Endothelial cell of umbilical vein (primary cell): ENCODE data around the gene NQO1. TPM values are rescaled to one million over a fixed set of nuclear protein-coding genes. Genes with fewer than 3 reads are reported as not detected.

Experiments used
- BruUV-seq: library from RNA; stranded (reverse); fragments of 400-500 nt; replicated peaks from 2 replicates; lab custom pipeline; 2021; lab: Mats Ljungman, UMichigan
- CTCF ChIA-PET: fragments of 300-600, 350-600 bp; sonication (Branson Sonifier 250); formaldehyde crosslinking; loops from one replicate; lab custom pipeline; 2021; ENCODE audit warnings: antibody characterized with exemption, inconsistent platforms; lab: Charles Lee
- POLR2A ChIA-PET: fragments of 300-600, 350-600 bp; sonication (Branson Sonifier 250); formaldehyde crosslinking; loops from one replicate; lab custom pipeline; 2021; ENCODE audit warnings: antibody characterized with exemption, inconsistent platforms; lab: Charles Lee
- DNase-seq: peaks from one replicate; pipeline ENCODE4 v3.0.0-alpha.2; 2011; ENCODE audit warnings: low read depth, low spot score
- FAIRE-seq: peaks from 2 replicates; lab custom pipeline; 2011; peaks lifted over from hg19 to GRCh38; lab: Jason Lieb, UNC
- H2AFZ ChIP-seq: 2 replicates; pipeline ENCODE4 v1.6.0; 2012; ENCODE audit warnings: low read depth, low read length, control low read depth, inconsistent platforms
- H3K27ac ChIP-seq: 2 replicates; pipeline ENCODE4 v1.5.1; 2011; ENCODE audit warnings: low read depth, mild to moderate bottlenecking, control low read depth, low read length, moderate library complexity; ENCODE audit not compliant: insufficient read depth
- H3K27me3 ChIP-seq, 2 experiments: 2 replicates each; pipeline versions ENCODE4 v1.6.0 to v1.6.1; 2011; ENCODE audit warnings: low read length in 2 of 2, mixed read lengths in 1 of 2; ENCODE audit not compliant: control insufficient read depth in 2 of 2, insufficient read depth in 2 of 2
- H3K36me3 ChIP-seq, 2 experiments: 2 replicates in 1 of 2; 3 replicates in 1 of 2; pipeline ENCODE4 v1.5.1; 2011; ENCODE audit warnings: low read length in 2 of 2, mild to moderate bottlenecking in 1 of 2, moderate library complexity in 1 of 2; ENCODE audit not compliant: control insufficient read depth in 2 of 2, insufficient read depth in 2 of 2; ENCODE audit errors: extremely low read depth in 1 of 2
- H3K4me1 ChIP-seq: 3 replicates; pipeline ENCODE4 v1.5.1; 2011; ENCODE audit warnings: mild to moderate bottlenecking, low read length; ENCODE audit not compliant: control insufficient read depth, insufficient read depth; ENCODE audit errors: extremely low read depth
- H3K4me2 ChIP-seq: 2 replicates; pipeline ENCODE4 v1.6.1; 2011; ENCODE audit warnings: low read length, control low read depth, mixed read lengths; ENCODE audit not compliant: insufficient read depth
- H3K4me3 ChIP-seq, 3 experiments: fragments of 200-600 bp in 1 of 3; sonication (generic), shearing (Covaris generic) in 1 of 3; replicated peaks in 1 of 3; 2 replicates each; pipeline ENCODE4 v1.5.1; 2011 to 2016; ENCODE audit warnings: control low read depth in 3 of 3, low read length in 3 of 3, mild to moderate bottlenecking in 2 of 3, inconsistent platforms in 1 of 3, low read depth in 1 of 3, moderate library complexity in 1 of 3; ENCODE audit not compliant: insufficient read depth in 1 of 3
- H3K79me2 ChIP-seq: 2 replicates; pipeline ENCODE4 v1.6.0; 2012; ENCODE audit warnings: low read length, inconsistent platforms; ENCODE audit not compliant: control insufficient read depth, insufficient read depth
- H3K9ac ChIP-seq: replicated peaks from 2 replicates; pipeline ENCODE3; 2011; ENCODE audit warnings: low read length, control low read depth; ENCODE audit not compliant: insufficient read depth; ENCODE audit errors: extremely low read depth
- H3K9me1 ChIP-seq: replicated peaks from 3 replicates; pipeline ENCODE4 v1.6.0; 2011; ENCODE audit warnings: mild to moderate bottlenecking, low read length; ENCODE audit not compliant: control insufficient read depth, insufficient read depth; ENCODE audit errors: extremely low read depth
- H3K9me3 ChIP-seq: replicated peaks from 2 replicates; pipeline ENCODE4 v1.5.1; 2012; ENCODE audit warnings: low read length, inconsistent platforms; ENCODE audit not compliant: control insufficient read depth, insufficient read depth
- H4K20me1 ChIP-seq: replicated peaks from 2 replicates; pipeline ENCODE3; 2011; ENCODE audit warnings: mild to moderate bottlenecking, low read length; ENCODE audit not compliant: control insufficient read depth, insufficient read depth; ENCODE audit errors: extremely low read depth
- EZH2 ChIP-seq: IDR thresholded peaks from 2 replicates; pipeline ENCODE4 v1.6.1; 2012; ENCODE audit warnings: borderline replicate concordance, low read depth, mild to moderate bottlenecking, moderate library complexity, low read length, inconsistent platforms; ENCODE audit not compliant: severe bottlenecking
- FOS ChIP-seq: IDR thresholded peaks from 2 replicates; pipeline ENCODE4 v1.6.1; 2011; ENCODE audit warnings: mild to moderate bottlenecking, low read length, moderate library complexity, borderline replicate concordance; ENCODE audit not compliant: insufficient read depth
- GATA2 ChIP-seq: IDR thresholded peaks from 2 replicates; pipeline ENCODE4 v1.7.0; 2011; ENCODE audit warnings: low read depth, mild to moderate bottlenecking, moderate library complexity, mixed read lengths, low read length; ENCODE audit not compliant: insufficient read length, insufficient read depth
- JUN ChIP-seq: IDR thresholded peaks from 2 replicates; pipeline ENCODE4 v1.6.1; 2011; ENCODE audit warnings: borderline replicate concordance, low read depth; ENCODE audit not compliant: insufficient read length, insufficient read depth
- MYC ChIP-seq: IDR thresholded peaks from one replicate; pipeline ENCODE4 v1.6.1; 2011; ENCODE audit warnings: mild to moderate bottlenecking, low read depth, low read length
- POLR2A ChIP-seq: IDR thresholded peaks from 2 replicates; pipeline ENCODE4 v1.6.1; 2012; ENCODE audit warnings: low read depth, mild to moderate bottlenecking, control low read depth, low read length
- POLR2AphosphoS5 ChIP-seq: IDR thresholded peaks from 2 replicates; pipeline ENCODE4 v1.6.1; 2012; ENCODE audit warnings: low read depth, mild to moderate bottlenecking, control low read depth, low read length, moderate library complexity; ENCODE audit not compliant: insufficient read depth
- dilution Hi-C: fragments of 300-500 bp; cut with MboI; formaldehyde crosslinking; loops from one replicate; pipeline ENCODE4 v1.15.0; 2019; ENCODE audit warnings: low sequenced_read_pairs; ENCODE audit not compliant: extremely low pct_ligation_motif_present
- intact Hi-C: fragments of 100-400 bp; cut with micrococcal nuclease; formaldehyde crosslinking; loops from one replicate; pipeline ENCODE4 v1.10.0; 2022
- polyA plus RNA-seq, 4 experiments: library from polyadenylated mRNA; depleted of rRNA in 3 of 4; stranded (reverse) in 3 of 4; unstranded in 1 of 4; fragments of >200 nt; gene quantifications; 2 replicates each; pipeline versions ENCODE4 v1.2.1 to v1.2.3, GENCODE V29; 2011 to 2012; ENCODE audit warnings: missing spikeins in 1 of 4
- total RNA-seq: library from RNA; stranded (reverse); gene quantifications from 2 replicates; pipeline ENCODE4 v1.2.3, GENCODE V29; 2021
- TF ChIP-seq, protein P1 (sequence below), 2 donors: IDR thresholded peaks; 1 replicate in 1 of 2; 2 replicates in 1 of 2; pipeline ENCODE4 v1.5.1; 2011; ENCODE audit warnings: low read length in 2 of 2, mild to moderate bottlenecking in 2 of 2, moderate library complexity in 2 of 2, control low read depth in 1 of 2, inconsistent platforms in 1 of 2, low read depth in 1 of 2; ENCODE audit not compliant: insufficient read depth in 1 of 2; ENCODE audit errors: extremely low read depth in 1 of 2
- TF ChIP-seq, protein P2 (sequence below): IDR thresholded peaks from 2 replicates; pipeline ENCODE4 v1.6.1; 2011; ENCODE audit not compliant: insufficient read depth, insufficient read length

NQO1 gene
- total and polyA plus RNA-seq, 2 donors (not counting 3 experiments of a cell fraction or from before 2014, with no cell fraction given): 257 to 345 TPM

DNA sequence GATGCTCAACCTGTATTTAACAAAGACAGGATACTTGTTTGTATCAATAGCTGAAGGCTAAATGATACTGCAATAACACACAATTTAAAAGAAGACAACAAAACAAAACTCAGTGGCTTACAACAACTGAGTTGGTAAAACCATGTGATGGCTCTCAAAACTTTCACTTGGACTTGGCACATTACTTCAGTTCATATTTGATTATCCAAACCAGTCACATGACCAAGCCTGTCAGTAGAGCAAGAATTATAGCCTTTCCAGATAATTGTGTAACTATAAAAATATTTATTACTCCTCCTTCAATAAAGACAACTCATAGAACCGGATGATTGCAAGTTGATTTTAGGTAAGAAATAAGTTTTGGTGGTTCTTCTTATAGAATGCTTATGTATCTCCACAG lies 56.8 kb downstream of the NQO1 start:
- H3K36me3 ChIP-seq: peaks cover 4 to 5% of the 10 kb centered on the region in 2 experiments
- no peak for FAIRE-seq
- H3K4me1 ChIP-seq: no peaks in the 10 kb centered on the region
- H3K27ac ChIP-seq: no peak overlapping the region
- CTCF ChIA-PET: interaction anchor here (0.9 to 2.6 kb wide), 2 partner anchors 11 to 274 kb away, joined by 3 to 7 read pairs; no protein-coding TSS in a partner anchor
- no peaks in the 10 kb centered on the region for H3K79me2 ChIP-seq
- H3K9me3 ChIP-seq: no peaks in the 10 kb centered on the region
- H4K20me1 ChIP-seq: no peaks in the 10 kb centered on the region
- TF ChIP-seq EZH2: no peak
- TF ChIP-seq FOS: no peak
- TF ChIP-seq POLR2A: no peak
- TF ChIP-seq JUN: no peak
- TF ChIP-seq, protein P1, sequence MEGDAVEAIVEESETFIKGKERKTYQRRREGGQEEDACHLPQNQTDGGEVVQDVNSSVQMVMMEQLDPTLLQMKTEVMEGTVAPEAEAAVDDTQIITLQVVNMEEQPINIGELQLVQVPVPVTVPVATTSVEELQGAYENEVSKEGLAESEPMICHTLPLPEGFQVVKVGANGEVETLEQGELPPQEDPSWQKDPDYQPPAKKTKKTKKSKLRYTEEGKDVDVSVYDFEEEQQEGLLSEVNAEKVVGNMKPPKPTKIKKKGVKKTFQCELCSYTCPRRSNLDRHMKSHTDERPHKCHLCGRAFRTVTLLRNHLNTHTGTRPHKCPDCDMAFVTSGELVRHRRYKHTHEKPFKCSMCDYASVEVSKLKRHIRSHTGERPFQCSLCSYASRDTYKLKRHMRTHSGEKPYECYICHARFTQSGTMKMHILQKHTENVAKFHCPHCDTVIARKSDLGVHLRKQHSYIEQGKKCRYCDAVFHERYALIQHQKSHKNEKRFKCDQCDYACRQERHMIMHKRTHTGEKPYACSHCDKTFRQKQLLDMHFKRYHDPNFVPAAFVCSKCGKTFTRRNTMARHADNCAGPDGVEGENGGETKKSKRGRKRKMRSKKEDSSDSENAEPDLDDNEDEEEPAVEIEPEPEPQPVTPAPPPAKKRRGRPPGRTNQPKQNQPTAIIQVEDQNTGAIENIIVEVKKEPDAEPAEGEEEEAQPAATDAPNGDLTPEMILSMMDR (IDR thresholded peaks at IDR 0.05; ENCODE audit: extremely low read depth in 1 of 2, insufficient read depth in 1 of 2, low read depth in 1 of 2, low read length in 2 of 2): no peak
- no peak for TF ChIP-seq GATA2
- TF ChIP-seq, protein P2, sequence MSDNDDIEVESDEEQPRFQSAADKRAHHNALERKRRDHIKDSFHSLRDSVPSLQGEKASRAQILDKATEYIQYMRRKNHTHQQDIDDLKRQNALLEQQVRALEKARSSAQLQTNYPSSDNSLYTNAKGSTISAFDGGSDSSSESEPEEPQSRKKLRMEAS: no peak
- TF ChIP-seq MYC: no peak
- TF ChIP-seq POLR2AphosphoS5: no peak
- no peak overlapping the region for H3K4me2 ChIP-seq
- BruUV-seq: no TSS peak
- POLR2A ChIA-PET: no interaction called here
- no peak overlapping the region for H3K9ac ChIP-seq
- no peak overlapping the region for H3K4me3 ChIP-seq
- no peaks in the 10 kb centered on the region for H3K27me3 ChIP-seq
- no peaks in the 10 kb centered on the region for H3K9me1 ChIP-seq
- dilution Hi-C loops (no loop called here), intact Hi-C loops (loop anchor here (10.0 kb wide), 1 partner anchor 275 kb away; no protein-coding TSS in a partner anchor)
- H2AFZ ChIP-seq: no peak overlapping the region
- no peak for DNase-seq
